ENCODE measurements around the gene CPXM1. TPM values are rescaled to one million over a fixed set of nuclear protein-coding genes. Genes with fewer than 3 reads are reported as not detected.

The CPXM1 gene
- total RNA-seq, 2 donors from 2014 or later = 7.4 to 35.5 TPM

DNA sequence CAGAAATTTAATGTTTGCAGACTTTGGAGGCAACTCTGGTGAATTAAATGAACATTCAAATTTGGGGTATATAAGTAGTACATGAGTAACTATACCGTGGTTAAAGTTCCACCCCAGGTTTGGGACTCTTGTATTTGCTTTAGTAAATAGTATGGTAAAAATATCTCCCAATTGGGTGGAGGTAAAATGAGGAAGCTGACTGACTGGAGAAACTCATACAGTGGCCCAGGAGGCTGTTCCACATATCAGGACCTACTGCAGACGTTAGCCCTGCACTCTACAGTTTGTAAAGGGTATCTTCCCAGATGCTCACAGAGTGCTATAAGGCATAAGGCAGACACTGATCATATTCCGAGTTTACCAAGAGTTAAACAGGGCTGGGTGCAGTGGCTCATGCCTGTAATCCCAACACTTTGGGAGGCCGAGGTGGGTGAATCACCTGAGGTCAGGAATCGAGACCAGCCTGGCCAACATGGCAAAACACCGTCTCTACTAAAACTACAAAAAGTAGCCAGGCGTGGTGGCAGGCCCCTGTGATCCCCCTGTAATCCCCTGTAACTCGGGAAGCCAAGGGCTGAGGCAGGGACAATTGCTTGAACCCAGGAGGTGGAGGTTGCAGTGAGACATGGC, 53.7 kb downstream of the CPXM1 start:
- TF ChIP-seq POLR2A (IDR thresholded peaks at IDR 0.05) (no peak), POLR2AphosphoS5 (IDR thresholded peaks at IDR 0.05) (no peak)
- TF ChIP-seq, protein P1, sequence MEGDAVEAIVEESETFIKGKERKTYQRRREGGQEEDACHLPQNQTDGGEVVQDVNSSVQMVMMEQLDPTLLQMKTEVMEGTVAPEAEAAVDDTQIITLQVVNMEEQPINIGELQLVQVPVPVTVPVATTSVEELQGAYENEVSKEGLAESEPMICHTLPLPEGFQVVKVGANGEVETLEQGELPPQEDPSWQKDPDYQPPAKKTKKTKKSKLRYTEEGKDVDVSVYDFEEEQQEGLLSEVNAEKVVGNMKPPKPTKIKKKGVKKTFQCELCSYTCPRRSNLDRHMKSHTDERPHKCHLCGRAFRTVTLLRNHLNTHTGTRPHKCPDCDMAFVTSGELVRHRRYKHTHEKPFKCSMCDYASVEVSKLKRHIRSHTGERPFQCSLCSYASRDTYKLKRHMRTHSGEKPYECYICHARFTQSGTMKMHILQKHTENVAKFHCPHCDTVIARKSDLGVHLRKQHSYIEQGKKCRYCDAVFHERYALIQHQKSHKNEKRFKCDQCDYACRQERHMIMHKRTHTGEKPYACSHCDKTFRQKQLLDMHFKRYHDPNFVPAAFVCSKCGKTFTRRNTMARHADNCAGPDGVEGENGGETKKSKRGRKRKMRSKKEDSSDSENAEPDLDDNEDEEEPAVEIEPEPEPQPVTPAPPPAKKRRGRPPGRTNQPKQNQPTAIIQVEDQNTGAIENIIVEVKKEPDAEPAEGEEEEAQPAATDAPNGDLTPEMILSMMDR (IDR thresholded peaks at IDR 0.05) = no peak
- intact Hi-C loops (cut with DNase I) = no loop called here
- DNase-seq (ENCODE audit: low spot score) = no peak
- peaks cover 3% of the 10 kb centered on the region for H3K4me1 ChIP-seq (replicated peaks)
- H3K9me3 ChIP-seq = no peaks in the 10 kb centered on the region
- no peak overlapping the region for H3K4me3 ChIP-seq
- H3K36me3 ChIP-seq = no peaks in the 10 kb centered on the region
- WGBS = 78% methylated on average over 8 of the region's 8 CpGs
- H3K27ac ChIP-seq = no peak overlapping the region
- H3K27me3 ChIP-seq (replicated peaks; ENCODE audit: insufficient read depth) = no peaks in the 10 kb centered on the region

DNA sequence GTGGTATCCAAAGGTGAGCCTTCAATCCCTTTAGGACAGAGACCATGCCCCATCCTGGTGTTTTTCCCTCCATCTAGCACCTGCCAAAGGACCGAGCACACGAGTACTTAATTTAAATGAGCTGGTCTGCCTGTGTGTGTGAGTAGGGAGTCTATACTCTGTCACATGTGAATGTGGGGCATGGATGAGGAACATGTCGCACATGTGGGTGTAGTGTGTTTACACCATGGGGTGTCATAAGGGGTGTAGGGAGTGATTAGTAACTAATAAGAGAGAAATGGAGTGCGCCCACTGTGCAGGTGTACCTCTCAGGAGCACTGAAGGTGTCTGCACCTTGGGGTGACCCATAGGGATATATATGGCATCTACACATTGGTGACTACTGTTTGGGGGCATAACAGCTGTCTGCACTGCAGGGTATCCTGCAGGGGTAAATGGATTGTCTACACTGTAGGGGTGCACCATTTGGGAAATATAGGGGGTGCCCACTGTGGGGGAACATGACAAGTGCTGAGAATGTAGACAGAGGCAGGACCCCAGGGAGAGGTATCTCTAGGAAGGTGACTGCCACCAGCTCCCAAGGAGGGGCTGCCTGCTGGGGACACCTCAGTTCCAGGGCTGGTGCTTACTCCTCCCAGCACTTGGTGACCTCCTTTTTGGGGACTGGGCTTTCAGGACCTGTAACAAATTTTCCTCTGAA, 54.3 kb downstream of the CPXM1 start:
- intact Hi-C loops (cut with DNase I) = no loop called here
- TF ChIP-seq POLR2A (IDR thresholded peaks at IDR 0.05) (no peak), POLR2AphosphoS5 (IDR thresholded peaks at IDR 0.05) (no peak)
- TF ChIP-seq, protein P1 (IDR thresholded peaks at IDR 0.05) = no peak
- H3K36me3 ChIP-seq = no peaks in the 10 kb centered on the region
- 99% methylated on average over 4 of the region's 4 CpGs for WGBS
- H3K27me3 ChIP-seq (replicated peaks; ENCODE audit: insufficient read depth) = no peaks in the 10 kb centered on the region
- DNase-seq (ENCODE audit: low spot score) = no peak
- no peak overlapping the region for H3K4me3 ChIP-seq
- H3K27ac ChIP-seq = no peak overlapping the region
- no peaks in the 10 kb centered on the region for H3K9me3 ChIP-seq
- peaks cover 3% of the 10 kb centered on the region for H3K4me1 ChIP-seq (replicated peaks)

DNA sequence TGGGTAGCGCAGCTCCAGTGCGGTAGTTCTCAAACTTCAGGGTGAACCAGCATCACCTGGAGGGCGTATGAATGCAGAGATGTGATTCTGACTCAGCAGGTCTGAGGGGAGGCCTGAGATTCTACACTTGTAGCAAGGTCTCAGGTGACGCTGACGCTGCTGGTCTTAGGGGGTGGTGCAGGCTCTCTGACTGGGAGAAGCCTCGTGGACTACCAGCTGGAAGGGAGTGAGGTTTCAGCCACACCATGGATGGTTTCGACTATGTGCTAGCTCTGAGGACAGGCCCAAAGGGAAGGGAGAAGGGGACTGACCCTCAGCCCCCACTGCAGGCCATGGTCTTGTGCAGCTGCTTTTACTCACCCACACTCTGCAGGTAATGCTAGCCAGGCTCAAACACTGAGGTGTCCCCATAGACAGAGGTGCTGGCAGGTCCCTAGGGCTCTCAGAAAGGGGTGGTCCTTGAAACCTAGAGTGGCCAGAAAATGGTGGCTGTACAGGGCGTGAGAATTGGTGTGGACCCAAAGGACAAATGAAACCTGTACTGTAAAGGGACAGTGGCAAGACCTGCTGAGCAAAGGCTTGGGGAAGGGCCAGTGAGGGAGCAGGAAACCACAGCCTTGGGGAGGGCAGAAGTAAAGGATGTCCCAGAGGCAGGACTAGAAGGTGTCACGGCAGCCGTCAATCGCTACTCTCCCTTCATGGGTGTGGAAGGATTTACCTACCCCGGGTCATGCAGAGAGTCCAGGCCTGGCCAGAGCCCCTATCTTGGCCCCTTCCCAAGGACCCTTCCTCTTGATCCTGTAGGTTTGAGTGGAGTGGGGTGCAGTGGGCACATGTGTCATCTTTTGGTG, 55.1 kb downstream of the CPXM1 start:
- 78% methylated on average over 12 of the region's 12 CpGs for WGBS
- DNase-seq (ENCODE audit: low spot score) = peak; percentile 3

More for the DNA sequence above, 55.1 kb downstream of the CPXM1 start:
- no peaks in the 10 kb centered on the region for H3K27me3 ChIP-seq (replicated peaks; ENCODE audit: insufficient read depth)
- H3K36me3 ChIP-seq = no peaks in the 10 kb centered on the region
- no peak overlapping the region for H3K27ac ChIP-seq
- TF ChIP-seq POLR2A (IDR thresholded peaks at IDR 0.05) = no peak
- no peak for TF ChIP-seq POLR2AphosphoS5 (IDR thresholded peaks at IDR 0.05)
- TF ChIP-seq, protein P1 (IDR thresholded peaks at IDR 0.05) = no peak
- H3K4me3 ChIP-seq = no peak overlapping the region
- no peaks in the 10 kb centered on the region for H3K4me1 ChIP-seq (replicated peaks)
- H3K9me3 ChIP-seq = no peaks in the 10 kb centered on the region
- intact Hi-C loops (cut with DNase I) = no loop called here

Other genes starting within 250 kb of the CPXM1 start
- gene NOP56, start 148.0 kb downstream of the CPXM1 start, total RNA-seq = 100 to 1,000 TPM in 1 of 2 donors, 10 to 100 TPM in 1; 50.8 to 108 TPM
- 100 to 1,000 TPM; 132 to 141 TPM for gene IDH3B, start 136.4 kb downstream of the CPXM1 start, total RNA-seq
- gene EBF4, start 107.8 kb downstream of the CPXM1 start, total RNA-seq = 10 to 100 TPM; 48.9 to 58.8 TPM
- gene C20orf141, start 14.4 kb upstream of the CPXM1 start, total RNA-seq = 1 to 10 TPM in 1 of 2 donors, not detected in 1; 4.4 TPM
- not detected for gene TMEM239, start 15.7 kb upstream of the CPXM1 start, total RNA-seq
- gene PCED1A, start 40.0 kb upstream of the CPXM1 start, total RNA-seq = 10 to 100 TPM; 54.8 to 58.1 TPM
- gene VPS16, start 40.1 kb upstream of the CPXM1 start, total RNA-seq = 10 to 100 TPM; 27.5 to 37.3 TPM
- 10 to 100 TPM; 57.7 to 83.6 TPM for gene PTPRA, start 72.9 kb upstream of the CPXM1 start, total RNA-seq
- gene GNRH2, start 243.0 kb upstream of the CPXM1 start, total RNA-seq = not detected
- 100 to 1,000 TPM in 1 of 2 donors, 10 to 100 TPM in 1; 75.8 to 129 TPM for gene MRPS26, start 245.4 kb upstream of the CPXM1 start, total RNA-seq

All from prostate gland (tissue), 2 donors.